ENCODE data around the gene CMIP.

DNA sequence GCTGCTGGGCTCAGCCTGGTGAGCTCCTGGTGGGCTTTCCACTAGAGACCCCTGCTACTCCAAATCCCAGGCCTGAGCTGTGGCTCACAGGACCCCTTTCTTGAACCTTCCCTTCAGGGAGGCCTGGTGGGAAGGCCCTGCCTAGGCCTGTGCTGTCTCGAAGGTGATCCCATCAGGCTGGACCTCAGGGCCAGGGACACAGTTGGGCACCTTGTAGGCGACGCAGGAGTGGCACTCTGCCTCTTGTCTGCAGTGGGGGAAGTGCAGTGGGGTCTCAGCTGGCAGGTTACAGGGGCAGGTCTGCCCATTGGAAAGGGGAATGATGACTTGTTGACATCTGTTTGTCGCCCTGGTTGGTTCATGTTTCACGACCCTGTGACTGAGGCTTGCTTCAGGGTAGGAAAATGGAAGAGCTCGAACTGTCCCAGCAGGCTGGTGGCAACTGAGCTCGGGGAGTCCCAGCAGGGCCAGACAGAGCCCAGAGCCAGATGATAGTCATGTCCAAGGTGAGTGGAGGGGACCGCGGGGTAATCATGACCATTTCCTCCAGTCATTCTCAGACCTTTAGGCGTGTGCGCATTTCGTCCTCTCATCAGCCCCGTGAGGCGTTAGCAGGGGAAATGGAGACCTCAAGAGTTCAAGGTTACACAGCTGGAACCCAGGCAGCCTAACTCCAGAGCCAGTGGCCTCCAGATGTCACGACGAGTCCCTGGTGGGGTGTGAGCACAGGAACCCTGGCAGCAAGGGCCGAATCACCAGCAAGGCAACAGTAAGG lies 11.3 kb downstream of the CMIP start:
- TF ChIP-seq ZNF274 (IDR thresholded peaks at IDR 0.05; ENCODE audit: low read depth, low read length) (no peak), YY1 (IDR thresholded peaks at IDR 0.05; ENCODE audit: insufficient read depth, insufficient read length) (no peak)

All from NT2/D1 (cell line).